ENCODE results near the gene ITIH4.

ITIH4 gene

DNA sequence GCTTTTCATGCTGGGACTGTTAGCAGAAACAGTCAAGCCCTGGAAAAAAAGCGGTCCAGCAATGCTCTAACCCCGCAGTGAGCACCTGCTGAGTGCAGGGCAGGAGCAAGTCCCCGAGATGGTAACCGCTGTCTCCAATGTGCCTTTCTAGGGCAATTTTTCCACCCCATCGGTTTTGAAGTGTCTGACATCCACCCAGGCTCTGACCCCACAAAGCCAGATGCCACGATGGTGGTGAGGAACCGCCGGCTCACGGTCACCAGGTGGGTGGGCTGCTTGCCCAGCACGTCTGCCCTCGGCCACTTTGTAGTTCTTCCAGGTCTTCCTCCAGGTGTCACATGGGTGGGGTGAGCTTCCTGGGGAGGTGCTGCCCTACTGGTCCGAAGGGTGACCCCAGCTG, 39.1 kb downstream of the ITIH4 start:
- DNase-seq (ENCODE audit: low read depth) = no peak
- TF ChIP-seq, protein P1, sequence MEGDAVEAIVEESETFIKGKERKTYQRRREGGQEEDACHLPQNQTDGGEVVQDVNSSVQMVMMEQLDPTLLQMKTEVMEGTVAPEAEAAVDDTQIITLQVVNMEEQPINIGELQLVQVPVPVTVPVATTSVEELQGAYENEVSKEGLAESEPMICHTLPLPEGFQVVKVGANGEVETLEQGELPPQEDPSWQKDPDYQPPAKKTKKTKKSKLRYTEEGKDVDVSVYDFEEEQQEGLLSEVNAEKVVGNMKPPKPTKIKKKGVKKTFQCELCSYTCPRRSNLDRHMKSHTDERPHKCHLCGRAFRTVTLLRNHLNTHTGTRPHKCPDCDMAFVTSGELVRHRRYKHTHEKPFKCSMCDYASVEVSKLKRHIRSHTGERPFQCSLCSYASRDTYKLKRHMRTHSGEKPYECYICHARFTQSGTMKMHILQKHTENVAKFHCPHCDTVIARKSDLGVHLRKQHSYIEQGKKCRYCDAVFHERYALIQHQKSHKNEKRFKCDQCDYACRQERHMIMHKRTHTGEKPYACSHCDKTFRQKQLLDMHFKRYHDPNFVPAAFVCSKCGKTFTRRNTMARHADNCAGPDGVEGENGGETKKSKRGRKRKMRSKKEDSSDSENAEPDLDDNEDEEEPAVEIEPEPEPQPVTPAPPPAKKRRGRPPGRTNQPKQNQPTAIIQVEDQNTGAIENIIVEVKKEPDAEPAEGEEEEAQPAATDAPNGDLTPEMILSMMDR (conservative IDR thresholded peaks at IDR 0.05; ENCODE audit: low read depth, low read length) = no peak
- no peak overlapping the region for H3K4me3 ChIP-seq (ENCODE audit: low read length)

DNA sequence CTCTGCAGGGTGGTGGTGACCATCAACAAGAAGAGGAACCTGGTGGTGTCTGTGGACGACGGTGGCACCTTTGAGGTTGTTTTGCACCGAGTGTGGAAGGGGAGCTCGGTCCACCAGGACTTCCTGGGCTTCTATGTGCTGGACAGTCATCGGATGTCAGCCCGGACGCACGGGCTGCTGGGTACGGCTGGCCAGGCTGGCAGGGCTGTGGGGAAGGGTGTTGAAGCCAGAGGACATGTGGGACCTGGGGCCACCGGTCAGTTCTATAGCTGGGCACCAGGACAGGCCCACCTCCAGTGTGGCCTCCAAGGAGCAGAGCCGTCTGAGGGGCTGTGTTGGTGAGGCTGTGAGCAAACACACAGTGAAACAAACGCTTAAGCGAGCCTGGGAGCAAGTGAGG, 39.7 kb downstream of the ITIH4 start:
- no peak overlapping the region for H3K4me3 ChIP-seq (ENCODE audit: low read length)
- TF ChIP-seq, protein P1 (conservative IDR thresholded peaks at IDR 0.05; ENCODE audit: low read depth, low read length) = no peak
- DNase-seq (ENCODE audit: low read depth) = no peak

DNA sequence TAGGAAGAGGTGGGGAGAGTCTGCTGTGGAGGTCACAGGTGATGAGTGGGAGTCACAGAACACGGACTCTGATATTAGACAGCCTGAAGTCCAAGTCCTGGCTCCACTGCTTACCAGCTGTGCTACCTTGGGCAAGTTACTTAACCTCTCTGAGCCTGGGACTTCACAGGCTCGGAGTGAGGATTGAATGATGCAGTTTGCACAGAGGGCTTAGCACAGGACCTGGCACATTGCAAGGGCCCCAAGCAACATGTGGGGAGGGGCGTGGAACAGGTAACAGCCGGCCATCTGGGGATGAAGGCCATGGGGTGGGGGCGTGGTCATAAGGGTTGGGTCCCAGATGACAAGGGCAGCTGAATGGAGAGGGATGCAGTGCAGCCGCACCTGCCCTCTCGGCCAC, 40.1 kb downstream of the ITIH4 start:
- DNase-seq (ENCODE audit: low read depth) = no peak
- no peak overlapping the region for H3K4me3 ChIP-seq (ENCODE audit: low read length)
- TF ChIP-seq, protein P1 (conservative IDR thresholded peaks at IDR 0.05; ENCODE audit: low read depth, low read length) = no peak

DNA sequence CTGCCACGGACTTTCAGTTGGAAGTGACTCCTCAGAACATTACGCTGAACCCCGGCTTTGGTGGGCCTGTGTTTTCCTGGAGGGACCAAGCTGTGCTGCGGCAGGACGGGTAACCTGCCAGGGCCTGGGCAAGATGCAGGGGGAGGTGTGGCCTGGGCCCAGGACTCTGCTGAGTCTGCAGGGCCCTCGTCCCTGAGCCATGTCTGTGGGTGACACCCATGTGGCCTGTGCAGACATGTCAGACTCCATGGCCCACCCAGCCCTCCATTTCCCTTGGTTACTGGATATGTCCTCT, 40.8 kb downstream of the ITIH4 start:
- no peak for DNase-seq (ENCODE audit: low read depth)
- TF ChIP-seq, protein P1 (conservative IDR thresholded peaks at IDR 0.05; ENCODE audit: low read depth, low read length) = no peak
- no peak overlapping the region for H3K4me3 ChIP-seq (ENCODE audit: low read length)

DNA sequence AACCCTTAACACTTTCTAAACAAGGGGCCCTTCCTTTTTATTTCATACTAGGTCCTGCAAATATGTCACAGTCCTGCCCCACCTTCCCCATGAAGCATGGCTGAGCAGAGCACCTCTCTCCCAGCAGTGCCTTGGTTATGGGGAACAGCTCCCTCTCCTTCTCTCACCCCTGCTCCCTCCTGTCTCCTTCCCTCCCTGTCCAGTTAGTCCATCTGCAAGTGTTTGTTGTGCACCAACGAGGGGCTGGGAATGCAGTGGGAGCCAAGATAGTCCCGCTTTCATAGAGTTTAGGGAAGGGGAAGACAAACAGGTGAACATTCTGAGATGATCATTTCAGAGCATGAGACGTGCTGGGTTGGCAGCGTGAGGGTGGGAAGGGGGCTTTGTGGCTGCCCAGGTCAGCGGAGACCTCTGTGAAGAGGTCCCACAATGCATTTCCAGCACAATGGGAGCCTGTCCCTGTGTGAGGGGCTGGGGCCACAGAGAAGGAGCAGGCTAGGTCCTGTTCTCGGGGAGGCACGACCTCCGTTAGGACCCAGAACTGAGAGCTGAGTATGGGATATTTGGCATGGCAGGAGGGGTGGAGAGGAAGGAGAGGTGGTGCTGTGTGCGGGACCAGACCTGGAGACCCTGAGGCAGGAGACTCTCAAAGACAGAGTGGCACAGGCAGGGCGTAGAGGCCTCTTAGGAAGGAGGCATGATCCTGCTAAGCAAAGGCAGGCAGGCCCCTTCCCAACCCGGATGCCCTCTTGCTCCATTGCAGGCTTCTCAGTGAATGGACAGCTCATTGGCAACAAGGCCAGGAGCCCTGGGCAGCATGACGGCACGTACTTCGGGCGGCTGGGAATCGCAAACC, 41.4 kb downstream of the ITIH4 start:
- TF ChIP-seq, protein P1 (conservative IDR thresholded peaks at IDR 0.05; ENCODE audit: low read depth, low read length) = no peak
- no peak overlapping the region for H3K4me3 ChIP-seq (ENCODE audit: low read length)
- no peak for DNase-seq (ENCODE audit: low read depth)

DNA sequence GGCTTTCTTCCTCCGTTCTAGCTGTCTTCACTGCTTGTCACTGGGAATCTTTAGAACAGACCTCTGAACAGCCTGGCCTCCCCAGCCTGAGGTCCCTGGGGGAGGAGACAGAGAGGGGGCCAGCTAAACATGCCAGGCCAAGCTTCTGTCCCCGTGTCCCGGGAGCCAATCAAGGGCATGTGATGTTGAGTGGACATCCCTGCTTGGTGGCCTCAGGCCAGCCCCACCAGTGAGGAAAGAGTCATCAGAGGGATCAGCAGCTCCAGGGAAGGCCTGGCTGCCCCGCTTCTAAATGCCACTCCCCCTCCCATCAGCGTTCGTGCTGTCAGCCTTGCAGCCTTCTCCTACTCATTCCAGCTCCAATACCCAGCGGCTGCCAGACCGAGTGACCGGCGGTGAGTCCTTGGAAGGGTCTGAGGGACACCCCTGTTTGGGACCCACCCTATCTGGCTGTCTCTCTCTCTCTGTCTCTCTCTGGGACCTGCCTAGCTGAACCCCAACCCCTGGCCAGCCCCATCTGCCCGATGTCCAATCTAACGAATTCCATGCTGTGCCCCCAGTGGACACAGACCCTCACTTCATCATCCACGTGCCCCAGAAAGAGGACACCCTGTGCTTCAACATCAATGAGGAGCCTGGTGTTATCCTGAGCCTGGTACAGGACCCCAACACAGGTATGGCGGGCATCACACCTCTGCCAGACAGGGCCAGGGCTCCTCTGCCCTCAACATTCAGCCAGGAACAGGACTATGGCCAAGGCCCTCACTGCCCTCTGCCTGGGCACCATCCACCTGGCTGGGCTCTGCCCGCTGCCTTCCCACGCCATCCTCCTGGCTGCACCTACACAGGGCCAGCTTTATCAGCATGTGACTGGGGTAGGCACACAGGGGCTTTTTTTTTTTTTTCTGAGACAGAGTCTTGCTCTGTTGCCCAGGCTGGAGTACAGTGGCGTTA, 42.5 kb downstream of the ITIH4 start:
- no peak overlapping the region for H3K4me3 ChIP-seq (ENCODE audit: low read length)
- TF ChIP-seq, protein P1 (conservative IDR thresholded peaks at IDR 0.05; ENCODE audit: low read depth, low read length) = no peak
- DNase-seq (ENCODE audit: low read depth) = no peak

Data from retinal pigment epithelial cell (primary cell).